ENCODE measurements around the gene TMEM175. TPM values are rescaled to one million over a fixed set of nuclear protein-coding genes. Genes with fewer than 3 reads are reported as not detected.

Gene TMEM175
- total and polyA plus RNA-seq, 2 experiments from 2014 or later, result 31.2 to 36.5 TPM

DNA sequence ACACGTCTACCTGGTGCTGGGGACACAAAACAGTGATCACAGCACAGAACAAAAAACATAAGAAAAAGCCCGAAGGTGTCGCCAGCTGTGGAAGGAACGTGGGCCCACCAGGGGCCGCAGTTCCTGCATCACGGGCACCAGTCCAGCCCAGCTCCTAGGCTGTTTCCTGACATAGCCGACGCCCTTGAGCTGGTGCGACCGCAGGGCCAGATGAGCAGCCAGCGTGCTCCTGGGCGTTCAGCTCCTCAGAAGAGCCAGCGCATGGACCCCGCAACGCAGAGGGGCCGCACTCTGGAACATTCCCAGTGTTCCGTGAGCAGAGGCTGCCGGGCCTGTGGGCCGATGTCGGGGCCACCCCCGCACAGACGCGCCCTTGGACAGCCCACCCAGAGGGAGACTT lies 44.2 kb upstream of the TMEM175 start:
- no peaks in the 10 kb centered on the region for H3K9me3 ChIP-seq (ENCODE audit: low read depth)
- no peak overlapping the region for H3K9ac ChIP-seq
- no peaks in the 10 kb centered on the region for H3K27me3 ChIP-seq (replicated peaks; ENCODE audit: insufficient read depth)
- no peaks in the 10 kb centered on the region for H3F3A ChIP-seq (ENCODE audit: insufficient read depth)
- no peaks in the 10 kb centered on the region for H3K9me2 ChIP-seq (ENCODE audit: insufficient read depth)
- no peak for TF ChIP-seq EZH2 (IDR thresholded peaks at IDR 0.05; ENCODE audit: insufficient read depth, poor library complexity, severe bottlenecking)
- TF ChIP-seq EZH2phosphoT487 (IDR thresholded peaks at IDR 0.05; ENCODE audit: insufficient read depth, low read depth), result no peak
- H4K20me1 ChIP-seq (ENCODE audit: insufficient read depth), result no peaks in the 10 kb centered on the region
- H3K4me3 ChIP-seq, result no peak overlapping the region
- H3K4me2 ChIP-seq (ENCODE audit: unreplicated experiment), result no peak overlapping the region
- WGBS, 2 experiments (ENCODE audit: low coverage in 1 of 2, low lambda C conversion rate in 2 of 2, missing lambda C conversion rate in 2 of 2), result 96 to 98% methylated on average over 23 of the region's 23 CpGs
- H3K79me2 ChIP-seq (ENCODE audit: insufficient read depth), result no peaks in the 10 kb centered on the region
- in situ Hi-C loops (cut with MboI), result no loop called here
- DNase-seq, result no peak
- no peak overlapping the region for H3K27ac ChIP-seq
- H2AFZ ChIP-seq, result no peak overlapping the region
- peaks cover 4% of the 10 kb centered on the region; the same call in 1 of the 2 replicates for H3K36me3 ChIP-seq (ENCODE audit: low read depth)
- H3K4me1 ChIP-seq (ENCODE audit: insufficient read depth), result no peaks in the 10 kb centered on the region

DNA sequence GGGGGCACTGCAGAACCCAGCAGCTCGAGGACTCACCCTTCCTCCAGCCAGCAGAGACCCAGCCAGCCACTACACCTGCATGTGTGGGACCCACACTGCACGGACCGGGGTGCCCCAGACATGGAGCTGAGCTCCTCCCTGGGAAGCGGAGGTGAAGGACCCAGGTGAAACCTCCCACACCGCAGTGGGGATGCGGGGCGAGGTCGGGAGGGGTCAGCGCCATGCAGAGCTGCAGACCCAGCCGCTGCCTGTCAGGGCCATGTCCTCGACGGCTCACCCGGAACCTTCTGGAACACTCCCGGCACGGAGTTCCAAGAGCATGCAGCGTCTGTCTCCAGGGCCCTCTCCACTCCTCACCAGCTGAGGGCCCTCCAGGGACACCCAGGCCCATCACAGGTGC lies 42.7 kb upstream of the TMEM175 start:
- no peak overlapping the region for H3K27ac ChIP-seq
- no peak overlapping the region for H2AFZ ChIP-seq
- no peaks in the 10 kb centered on the region for H3K79me2 ChIP-seq (ENCODE audit: insufficient read depth)
- peaks cover 4% of the 10 kb centered on the region; the same call in 1 of the 2 replicates for H3K36me3 ChIP-seq (ENCODE audit: low read depth)
- no peaks in the 10 kb centered on the region for H3K9me2 ChIP-seq (ENCODE audit: insufficient read depth)
- no peaks in the 10 kb centered on the region for H3K4me1 ChIP-seq (ENCODE audit: insufficient read depth)
- H3K4me2 ChIP-seq (ENCODE audit: unreplicated experiment), result no peak overlapping the region
- no peak overlapping the region for H3K9ac ChIP-seq
- H3K27me3 ChIP-seq (replicated peaks; ENCODE audit: insufficient read depth), result no peaks in the 10 kb centered on the region
- H3F3A ChIP-seq (ENCODE audit: insufficient read depth), result no peaks in the 10 kb centered on the region
- in situ Hi-C loops (cut with MboI), result no loop called here
- 94 to 96% methylated on average over 13 to 16 of the region's 16 CpGs for WGBS, 2 experiments (ENCODE audit: low coverage in 1 of 2, low lambda C conversion rate in 2 of 2, missing lambda C conversion rate in 2 of 2)
- H3K4me3 ChIP-seq, result no peak overlapping the region
- TF ChIP-seq EZH2phosphoT487 (IDR thresholded peaks at IDR 0.05; ENCODE audit: insufficient read depth, low read depth), result no peak
- no peak for TF ChIP-seq EZH2 (IDR thresholded peaks at IDR 0.05; ENCODE audit: insufficient read depth, poor library complexity, severe bottlenecking)
- H3K9me3 ChIP-seq (ENCODE audit: low read depth), result no peaks in the 10 kb centered on the region
- no peaks in the 10 kb centered on the region for H4K20me1 ChIP-seq (ENCODE audit: insufficient read depth)
- no peak for DNase-seq

DNA sequence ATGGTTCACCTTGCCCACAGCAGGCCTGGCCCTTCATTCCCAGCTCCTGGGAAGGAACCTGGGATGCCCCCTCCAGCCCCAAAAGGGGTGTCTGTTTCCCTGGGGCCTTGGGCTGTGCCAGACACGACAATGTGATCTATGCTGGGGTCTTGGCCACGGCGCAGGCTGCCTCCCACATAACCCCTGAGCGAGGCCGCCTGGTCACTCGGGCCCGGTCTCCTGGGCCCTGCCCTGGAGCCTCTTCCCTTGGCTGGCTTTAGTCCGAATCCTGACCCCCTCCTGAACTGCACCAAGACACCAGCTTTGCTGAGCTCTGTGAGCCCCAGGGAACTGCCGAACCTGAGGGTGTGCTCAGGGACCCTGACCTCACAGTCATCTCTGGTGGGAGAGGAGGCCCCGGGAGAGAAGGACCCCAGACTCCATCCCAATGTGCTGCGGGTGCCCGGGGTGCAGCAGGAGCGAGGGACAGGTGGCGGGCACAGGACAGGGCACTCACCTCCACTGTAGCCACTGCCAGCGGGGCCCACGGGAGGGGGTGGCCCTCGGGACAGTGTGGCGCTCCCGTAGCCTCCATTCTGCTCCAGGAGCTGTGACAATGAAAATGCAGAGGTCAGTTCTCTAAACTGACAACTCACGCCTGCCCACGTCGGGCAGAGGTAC lies 42.1 kb upstream of the TMEM175 start:
- Histone ChIP-seq H3F3A (ENCODE audit: insufficient read depth) (no peaks in the 10 kb centered on the region), H2AFZ (no peak overlapping the region), H3K9me2 (ENCODE audit: insufficient read depth) (no peaks in the 10 kb centered on the region), H3K9ac (no peak overlapping the region), H3K79me2 (ENCODE audit: insufficient read depth) (no peaks in the 10 kb centered on the region), H3K36me3 (ENCODE audit: low read depth) (peaks cover 4% of the 10 kb centered on the region; the same call in 1 of the 2 replicates), H3K27me3 (replicated peaks; ENCODE audit: insufficient read depth) (no peaks in the 10 kb centered on the region), H3K4me2 (ENCODE audit: unreplicated experiment) (no peak overlapping the region), H3K27ac (no peak overlapping the region), H3K4me1 (ENCODE audit: insufficient read depth) (no peaks in the 10 kb centered on the region), H3K9me3 (ENCODE audit: low read depth) (no peaks in the 10 kb centered on the region), H4K20me1 (ENCODE audit: insufficient read depth) (no peaks in the 10 kb centered on the region), H3K4me3 (no peak overlapping the region)
- TF ChIP-seq EZH2phosphoT487 (IDR thresholded peaks at IDR 0.05; ENCODE audit: insufficient read depth, low read depth) (no peak), EZH2 (IDR thresholded peaks at IDR 0.05; ENCODE audit: insufficient read depth, poor library complexity, severe bottlenecking) (no peak)
- 84 to 85% methylated on average over 22 of the region's 22 CpGs for WGBS, 2 experiments (ENCODE audit: low coverage in 1 of 2, low lambda C conversion rate in 2 of 2, missing lambda C conversion rate in 2 of 2)
- in situ Hi-C loops (cut with MboI), result no loop called here
- DNase-seq, result no peak

DNA sequence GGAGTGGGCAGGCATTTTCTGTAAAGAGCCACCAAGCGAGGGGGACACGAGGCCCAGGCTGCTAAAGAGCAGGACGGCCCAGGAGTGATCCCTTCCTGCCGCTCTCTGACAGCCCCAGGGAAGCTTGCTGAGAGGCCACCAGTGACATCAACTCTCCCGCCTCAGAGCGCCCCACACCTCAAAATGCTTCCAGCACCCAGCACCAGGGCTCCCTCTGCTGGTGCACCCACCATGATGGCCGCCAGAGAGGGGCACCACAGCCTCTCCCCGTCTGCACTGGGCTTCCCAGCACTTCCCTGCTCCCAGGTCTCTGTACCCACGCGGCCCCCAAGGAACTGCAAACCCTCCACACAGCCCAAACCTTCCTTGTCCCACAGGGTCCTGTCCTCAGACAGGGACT lies 40.5 kb upstream of the TMEM175 start:
- in situ Hi-C loops (cut with MboI), result no loop called here
- Histone ChIP-seq H3K9me3 (ENCODE audit: low read depth) (no peaks in the 10 kb centered on the region), H3K27ac (no peak overlapping the region), H3K9ac (no peak overlapping the region), H2AFZ (no peak overlapping the region), H3F3A (ENCODE audit: insufficient read depth) (no peaks in the 10 kb centered on the region), H3K4me2 (ENCODE audit: unreplicated experiment) (no peak overlapping the region), H4K20me1 (ENCODE audit: insufficient read depth) (no peaks in the 10 kb centered on the region), H3K9me2 (ENCODE audit: insufficient read depth) (no peaks in the 10 kb centered on the region), H3K27me3 (replicated peaks; ENCODE audit: insufficient read depth) (no peaks in the 10 kb centered on the region), H3K4me1 (ENCODE audit: insufficient read depth) (no peaks in the 10 kb centered on the region), H3K36me3 (ENCODE audit: low read depth) (peaks cover 4% of the 10 kb centered on the region; the same call in 1 of the 2 replicates), H3K79me2 (ENCODE audit: insufficient read depth) (peaks cover 1% of the 10 kb centered on the region; the same call in 1 of the 2 replicates), H3K4me3 (no peak overlapping the region)
- peak; percentile 21 for DNase-seq
- WGBS, 2 experiments (ENCODE audit: low coverage in 1 of 2, low lambda C conversion rate in 2 of 2, missing lambda C conversion rate in 2 of 2), result 89 to 94% methylated on average over 8 to 10 of the region's 10 CpGs
- no peak for TF ChIP-seq EZH2 (IDR thresholded peaks at IDR 0.05; ENCODE audit: insufficient read depth, poor library complexity, severe bottlenecking)
- TF ChIP-seq EZH2phosphoT487 (IDR thresholded peaks at IDR 0.05; ENCODE audit: insufficient read depth, low read depth), result no peak

All from GM23248 (cell line).